Right atrium auricular region (tissue), 2 donors: ENCODE results near the gene PIM2. TPM values are rescaled to one million over a fixed set of nuclear protein-coding genes. Genes with fewer than 3 reads are reported as not detected.

ENCODE experiments used
- DNase-seq: peaks from one replicate; pipeline ENCODE4 v3.0.0-alpha.2; 2019; ENCODE audit warnings: low spot score
- H3K27ac ChIP-seq, 2 donors: fragments of 200-600 bp; sonication (generic); 1 replicate in 1 of 2; 2 replicates in 1 of 2; pipeline ENCODE4 v1.5.1; 2016 to 2019
- H3K27me3 ChIP-seq, 2 donors: fragments of 200-600 bp; sonication (generic); one replicate each; pipeline versions ENCODE4 v1.5.1 to v1.6.0; 2017 to 2019
- H3K36me3 ChIP-seq: fragments of 200-600 bp; sonication (generic); one replicate; pipeline ENCODE4 v1.5.1; 2016
- H3K4me1 ChIP-seq, 2 donors: fragments of 200-600 bp; sonication (generic); one replicate each; pipeline versions ENCODE4 v1.5.1 to v1.6.0; 2017 to 2019
- H3K4me3 ChIP-seq, 2 donors: fragments of 200-600 bp; sonication (generic); 1 replicate in 1 of 2; 2 replicates in 1 of 2; pipeline ENCODE4 v1.5.1; 2017 to 2019; ENCODE audit warnings: mild to moderate bottlenecking in 1 of 2, moderate library complexity in 1 of 2
- H3K9me3 ChIP-seq, 2 donors: fragments of 200-600 bp; sonication (generic); one replicate each; pipeline ENCODE4 v1.5.1; 2019
- CTCF ChIP-seq, 2 donors: fragments of 200-600 bp; sonication (generic); IDR thresholded peaks; one replicate each; pipeline ENCODE4 v1.5.1; 2019; ENCODE audit warnings: antibody characterized with exemption in 2 of 2
- total RNA-seq, 2 donors: library from RNA; depleted of rRNA; stranded (reverse); fragments of >200 nt; gene quantifications; one replicate each; pipeline ENCODE4 v1.1.0, GENCODE V29; 2016

The PIM2 gene
- total RNA-seq, 2 donors from 2014 or later = 5.4 to 9.1 TPM

- no peak for TF ChIP-seq CTCF (IDR thresholded peaks at IDR 0.05)
- Histone ChIP-seq H3K9me3 (no peaks in the 10 kb centered on the region), H3K27me3 (no peaks in the 10 kb centered on the region), H3K27ac (peak overlapping the region; percentile 70 to 87), H3K4me3 (peak overlapping the region in 1 of 2 donors; percentile 53), H3K4me1 (peaks cover 0 to 24% of the 10 kb centered on the region in 2 donors), H3K36me3 (peaks cover 22% of the 10 kb centered on the region)
- DNase-seq = no peak
These were observed 1.3 kb upstream of the PIM2 start for GRCh38 chrX:48919947-48920717.

GRCh38 chrX:48919360-48919841 is 577 bp upstream of the PIM2 start:
- Histone ChIP-seq H3K36me3 (peaks cover 22% of the 10 kb centered on the region), H3K4me3 (peak overlapping the region; percentile 26 to 53), H3K27ac (peak overlapping the region; percentile 70 to 87), H3K9me3 (no peaks in the 10 kb centered on the region), H3K27me3 (no peaks in the 10 kb centered on the region), H3K4me1 (peaks cover 0 to 24% of the 10 kb centered on the region in 2 donors)
- DNase-seq = no peak
- no peak for TF ChIP-seq CTCF (IDR thresholded peaks at IDR 0.05)

GRCh38 chrX:48918301-48918642 is 552 bp downstream of the PIM2 start:
- Histone ChIP-seq H3K4me1 (peaks cover 0 to 24% of the 10 kb centered on the region in 2 donors), H3K27ac (peak overlapping the region; percentile 70 to 87), H3K9me3 (no peaks in the 10 kb centered on the region), H3K36me3 (peaks cover 10% of the 10 kb centered on the region), H3K4me3 (peak overlapping the region; percentile 53 to 61), H3K27me3 (no peaks in the 10 kb centered on the region)
- no peak for DNase-seq
- no peak for TF ChIP-seq CTCF (IDR thresholded peaks at IDR 0.05)

GRCh38 chrX:48917139-48918001 is 1.5 kb downstream of the PIM2 start:
- peak; percentile 69 to 92 for TF ChIP-seq CTCF (IDR thresholded peaks at IDR 0.05)
- Histone ChIP-seq H3K27ac (peak overlapping the region; percentile 70 to 87), H3K9me3 (no peaks in the 10 kb centered on the region), H3K4me1 (peaks cover 0 to 24% of the 10 kb centered on the region in 2 donors), H3K36me3 (peaks cover 3% of the 10 kb centered on the region), H3K27me3 (no peaks in the 10 kb centered on the region), H3K4me3 (peak overlapping the region in 1 of 2 donors; percentile 27)
- peak; percentile 92 for DNase-seq

- H3K27ac ChIP-seq = no peak overlapping the region
- H3K27me3 ChIP-seq = no peaks in the 10 kb centered on the region
- no peak for DNase-seq
- no peak for TF ChIP-seq CTCF (IDR thresholded peaks at IDR 0.05)
- no peaks in the 10 kb centered on the region for H3K36me3 ChIP-seq
- no peak overlapping the region for H3K4me3 ChIP-seq
- no peaks in the 10 kb centered on the region for H3K9me3 ChIP-seq
- peaks cover 0 to 19% of the 10 kb centered on the region in 2 donors for H3K4me1 ChIP-seq
These were observed 4.0 kb downstream of the PIM2 start for GRCh38 chrX:48914593-48915493.
